ENCODE measurements around the gene RMI2. TPM values are rescaled to one million over a fixed set of nuclear protein-coding genes. Genes with fewer than 3 reads are reported as not detected.

Gene RMI2
- total and polyA plus RNA-seq, 9 of the 15 experiments (the other 6 are each of a cell fraction or from before 2014, with no cell fraction given): 8.0 to 43.4 (median 32.5) TPM

DNA sequence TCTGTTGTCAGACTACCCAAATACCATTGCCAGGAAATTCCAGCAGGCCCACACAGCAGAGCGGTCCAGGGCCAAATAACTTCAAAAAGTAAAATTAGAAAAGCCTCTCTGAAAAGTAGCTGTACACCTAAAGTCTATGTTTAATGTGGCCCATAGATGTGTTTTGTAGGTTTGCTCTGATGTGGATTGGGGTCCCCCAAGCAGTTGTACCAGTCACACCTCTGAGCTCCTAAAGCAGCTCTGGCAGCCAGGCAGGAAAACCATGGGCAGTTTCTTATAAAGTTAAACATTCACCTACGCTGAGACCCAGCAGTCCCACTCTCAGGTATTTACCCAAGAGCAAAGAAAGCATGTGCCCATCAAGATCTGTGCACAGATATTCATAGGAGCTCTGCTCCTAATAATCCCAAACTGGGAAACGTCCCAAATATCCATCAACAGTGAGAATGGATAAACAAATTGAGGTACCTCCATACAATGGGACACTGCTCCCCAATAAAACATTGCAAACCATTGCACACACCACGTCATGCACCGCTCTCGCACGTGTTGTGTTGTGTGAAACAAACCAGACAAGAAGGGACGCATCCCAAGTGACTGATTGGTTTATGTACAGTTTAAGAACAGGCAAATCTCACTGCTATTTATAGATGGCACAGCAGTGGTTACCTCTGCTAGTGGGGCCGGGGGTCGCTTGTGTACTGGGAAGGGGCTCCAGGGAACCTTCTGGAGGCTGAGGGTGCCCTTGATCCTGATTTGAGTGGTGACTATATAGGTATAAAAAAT, 48.4 kb upstream of the RMI2 start (continued):
- peak; percentile 48; the same call in 1 of the 2 replicates for TF ChIP-seq BHLHE40 (IDR thresholded peaks at IDR 0.05; ENCODE audit: low read length)
- TF ChIP-seq DDX20 (tag; IDR thresholded peaks at IDR 0.05; ENCODE audit: low read depth): no peak
- TF ChIP-seq SMC3 (conservative IDR thresholded peaks at IDR 0.05; ENCODE audit: insufficient read depth, low read depth, low read length): no peak
- TF ChIP-seq, protein P1, sequence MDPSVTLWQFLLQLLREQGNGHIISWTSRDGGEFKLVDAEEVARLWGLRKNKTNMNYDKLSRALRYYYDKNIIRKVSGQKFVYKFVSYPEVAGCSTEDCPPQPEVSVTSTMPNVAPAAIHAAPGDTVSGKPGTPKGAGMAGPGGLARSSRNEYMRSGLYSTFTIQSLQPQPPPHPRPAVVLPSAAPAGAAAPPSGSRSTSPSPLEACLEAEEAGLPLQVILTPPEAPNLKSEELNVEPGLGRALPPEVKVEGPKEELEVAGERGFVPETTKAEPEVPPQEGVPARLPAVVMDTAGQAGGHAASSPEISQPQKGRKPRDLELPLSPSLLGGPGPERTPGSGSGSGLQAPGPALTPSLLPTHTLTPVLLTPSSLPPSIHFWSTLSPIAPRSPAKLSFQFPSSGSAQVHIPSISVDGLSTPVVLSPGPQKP (CRISPR knock-in tag; IDR thresholded peaks at IDR 0.05): no peak
- TF ChIP-seq, protein P2, sequence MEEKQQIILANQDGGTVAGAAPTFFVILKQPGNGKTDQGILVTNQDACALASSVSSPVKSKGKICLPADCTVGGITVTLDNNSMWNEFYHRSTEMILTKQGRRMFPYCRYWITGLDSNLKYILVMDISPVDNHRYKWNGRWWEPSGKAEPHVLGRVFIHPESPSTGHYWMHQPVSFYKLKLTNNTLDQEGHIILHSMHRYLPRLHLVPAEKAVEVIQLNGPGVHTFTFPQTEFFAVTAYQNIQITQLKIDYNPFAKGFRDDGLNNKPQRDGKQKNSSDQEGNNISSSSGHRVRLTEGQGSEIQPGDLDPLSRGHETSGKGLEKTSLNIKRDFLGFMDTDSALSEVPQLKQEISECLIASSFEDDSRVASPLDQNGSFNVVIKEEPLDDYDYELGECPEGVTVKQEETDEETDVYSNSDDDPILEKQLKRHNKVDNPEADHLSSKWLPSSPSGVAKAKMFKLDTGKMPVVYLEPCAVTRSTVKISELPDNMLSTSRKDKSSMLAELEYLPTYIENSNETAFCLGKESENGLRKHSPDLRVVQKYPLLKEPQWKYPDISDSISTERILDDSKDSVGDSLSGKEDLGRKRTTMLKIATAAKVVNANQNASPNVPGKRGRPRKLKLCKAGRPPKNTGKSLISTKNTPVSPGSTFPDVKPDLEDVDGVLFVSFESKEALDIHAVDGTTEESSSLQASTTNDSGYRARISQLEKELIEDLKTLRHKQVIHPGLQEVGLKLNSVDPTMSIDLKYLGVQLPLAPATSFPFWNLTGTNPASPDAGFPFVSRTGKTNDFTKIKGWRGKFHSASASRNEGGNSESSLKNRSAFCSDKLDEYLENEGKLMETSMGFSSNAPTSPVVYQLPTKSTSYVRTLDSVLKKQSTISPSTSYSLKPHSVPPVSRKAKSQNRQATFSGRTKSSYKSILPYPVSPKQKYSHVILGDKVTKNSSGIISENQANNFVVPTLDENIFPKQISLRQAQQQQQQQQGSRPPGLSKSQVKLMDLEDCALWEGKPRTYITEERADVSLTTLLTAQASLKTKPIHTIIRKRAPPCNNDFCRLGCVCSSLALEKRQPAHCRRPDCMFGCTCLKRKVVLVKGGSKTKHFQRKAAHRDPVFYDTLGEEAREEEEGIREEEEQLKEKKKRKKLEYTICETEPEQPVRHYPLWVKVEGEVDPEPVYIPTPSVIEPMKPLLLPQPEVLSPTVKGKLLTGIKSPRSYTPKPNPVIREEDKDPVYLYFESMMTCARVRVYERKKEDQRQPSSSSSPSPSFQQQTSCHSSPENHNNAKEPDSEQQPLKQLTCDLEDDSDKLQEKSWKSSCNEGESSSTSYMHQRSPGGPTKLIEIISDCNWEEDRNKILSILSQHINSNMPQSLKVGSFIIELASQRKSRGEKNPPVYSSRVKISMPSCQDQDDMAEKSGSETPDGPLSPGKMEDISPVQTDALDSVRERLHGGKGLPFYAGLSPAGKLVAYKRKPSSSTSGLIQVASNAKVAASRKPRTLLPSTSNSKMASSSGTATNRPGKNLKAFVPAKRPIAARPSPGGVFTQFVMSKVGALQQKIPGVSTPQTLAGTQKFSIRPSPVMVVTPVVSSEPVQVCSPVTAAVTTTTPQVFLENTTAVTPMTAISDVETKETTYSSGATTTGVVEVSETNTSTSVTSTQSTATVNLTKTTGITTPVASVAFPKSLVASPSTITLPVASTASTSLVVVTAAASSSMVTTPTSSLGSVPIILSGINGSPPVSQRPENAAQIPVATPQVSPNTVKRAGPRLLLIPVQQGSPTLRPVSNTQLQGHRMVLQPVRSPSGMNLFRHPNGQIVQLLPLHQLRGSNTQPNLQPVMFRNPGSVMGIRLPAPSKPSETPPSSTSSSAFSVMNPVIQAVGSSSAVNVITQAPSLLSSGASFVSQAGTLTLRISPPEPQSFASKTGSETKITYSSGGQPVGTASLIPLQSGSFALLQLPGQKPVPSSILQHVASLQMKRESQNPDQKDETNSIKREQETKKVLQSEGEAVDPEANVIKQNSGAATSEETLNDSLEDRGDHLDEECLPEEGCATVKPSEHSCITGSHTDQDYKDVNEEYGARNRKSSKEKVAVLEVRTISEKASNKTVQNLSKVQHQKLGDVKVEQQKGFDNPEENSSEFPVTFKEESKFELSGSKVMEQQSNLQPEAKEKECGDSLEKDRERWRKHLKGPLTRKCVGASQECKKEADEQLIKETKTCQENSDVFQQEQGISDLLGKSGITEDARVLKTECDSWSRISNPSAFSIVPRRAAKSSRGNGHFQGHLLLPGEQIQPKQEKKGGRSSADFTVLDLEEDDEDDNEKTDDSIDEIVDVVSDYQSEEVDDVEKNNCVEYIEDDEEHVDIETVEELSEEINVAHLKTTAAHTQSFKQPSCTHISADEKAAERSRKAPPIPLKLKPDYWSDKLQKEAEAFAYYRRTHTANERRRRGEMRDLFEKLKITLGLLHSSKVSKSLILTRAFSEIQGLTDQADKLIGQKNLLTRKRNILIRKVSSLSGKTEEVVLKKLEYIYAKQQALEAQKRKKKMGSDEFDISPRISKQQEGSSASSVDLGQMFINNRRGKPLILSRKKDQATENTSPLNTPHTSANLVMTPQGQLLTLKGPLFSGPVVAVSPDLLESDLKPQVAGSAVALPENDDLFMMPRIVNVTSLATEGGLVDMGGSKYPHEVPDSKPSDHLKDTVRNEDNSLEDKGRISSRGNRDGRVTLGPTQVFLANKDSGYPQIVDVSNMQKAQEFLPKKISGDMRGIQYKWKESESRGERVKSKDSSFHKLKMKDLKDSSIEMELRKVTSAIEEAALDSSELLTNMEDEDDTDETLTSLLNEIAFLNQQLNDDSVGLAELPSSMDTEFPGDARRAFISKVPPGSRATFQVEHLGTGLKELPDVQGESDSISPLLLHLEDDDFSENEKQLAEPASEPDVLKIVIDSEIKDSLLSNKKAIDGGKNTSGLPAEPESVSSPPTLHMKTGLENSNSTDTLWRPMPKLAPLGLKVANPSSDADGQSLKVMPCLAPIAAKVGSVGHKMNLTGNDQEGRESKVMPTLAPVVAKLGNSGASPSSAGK (IDR thresholded peaks at IDR 0.05): 0 out of 2 replicates have a peak, but pooled peaks have one; percentile 17
- TF ChIP-seq, protein P3, sequence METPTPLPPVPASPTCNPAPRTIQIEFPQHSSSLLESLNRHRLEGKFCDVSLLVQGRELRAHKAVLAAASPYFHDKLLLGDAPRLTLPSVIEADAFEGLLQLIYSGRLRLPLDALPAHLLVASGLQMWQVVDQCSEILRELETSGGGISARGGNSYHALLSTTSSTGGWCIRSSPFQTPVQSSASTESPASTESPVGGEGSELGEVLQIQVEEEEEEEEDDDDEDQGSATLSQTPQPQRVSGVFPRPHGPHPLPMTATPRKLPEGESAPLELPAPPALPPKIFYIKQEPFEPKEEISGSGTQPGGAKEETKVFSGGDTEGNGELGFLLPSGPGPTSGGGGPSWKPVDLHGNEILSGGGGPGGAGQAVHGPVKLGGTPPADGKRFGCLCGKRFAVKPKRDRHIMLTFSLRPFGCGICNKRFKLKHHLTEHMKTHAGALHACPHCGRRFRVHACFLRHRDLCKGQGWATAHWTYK (CRISPR knock-in tag; IDR thresholded peaks at IDR 0.05): no peak
- no peak for TF ChIP-seq ARID1B (IDR thresholded peaks at IDR 0.05)
- TF ChIP-seq HLTF (IDR thresholded peaks at IDR 0.05): no peak
- TF ChIP-seq, protein P4, sequence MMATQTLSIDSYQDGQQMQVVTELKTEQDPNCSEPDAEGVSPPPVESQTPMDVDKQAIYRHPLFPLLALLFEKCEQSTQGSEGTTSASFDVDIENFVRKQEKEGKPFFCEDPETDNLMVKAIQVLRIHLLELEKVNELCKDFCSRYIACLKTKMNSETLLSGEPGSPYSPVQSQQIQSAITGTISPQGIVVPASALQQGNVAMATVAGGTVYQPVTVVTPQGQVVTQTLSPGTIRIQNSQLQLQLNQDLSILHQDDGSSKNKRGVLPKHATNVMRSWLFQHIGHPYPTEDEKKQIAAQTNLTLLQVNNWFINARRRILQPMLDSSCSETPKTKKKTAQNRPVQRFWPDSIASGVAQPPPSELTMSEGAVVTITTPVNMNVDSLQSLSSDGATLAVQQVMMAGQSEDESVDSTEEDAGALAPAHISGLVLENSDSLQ (IDR thresholded peaks at IDR 0.05): 0 out of 2 replicates have a peak, but pooled peaks have one; percentile 23
- TF ChIP-seq CEBPB (tag; IDR thresholded peaks at IDR 0.05): no peak
- TF ChIP-seq CXXC5 (CRISPR knock-in tag; IDR thresholded peaks at IDR 0.05): no peak
